HG03558 (cell line): ENCODE measurements around the gene CPN2.

Experiments used
- ATAC-seq: cut with Tn5 transposase; IDR thresholded peaks from one replicate; pipeline ENCODE4 v1.9.1; 2021; ENCODE audit warnings: moderate number of reproducible peaks; ENCODE audit not compliant: unreplicated experiment; ENCODE audit errors: extremely low read depth

Gene CPN2

GRCh38 chr3:194382196-194382891 lies 31.2 kb upstream of the CPN2 start:
- ATAC-seq: no peak

GRCh38 chr3:194381460-194381875 lies 30.3 kb upstream of the CPN2 start:
- ATAC-seq: no peak

GRCh38 chr3:194380326-194380725 lies 29.2 kb upstream of the CPN2 start:
- no peak for ATAC-seq

DNA sequence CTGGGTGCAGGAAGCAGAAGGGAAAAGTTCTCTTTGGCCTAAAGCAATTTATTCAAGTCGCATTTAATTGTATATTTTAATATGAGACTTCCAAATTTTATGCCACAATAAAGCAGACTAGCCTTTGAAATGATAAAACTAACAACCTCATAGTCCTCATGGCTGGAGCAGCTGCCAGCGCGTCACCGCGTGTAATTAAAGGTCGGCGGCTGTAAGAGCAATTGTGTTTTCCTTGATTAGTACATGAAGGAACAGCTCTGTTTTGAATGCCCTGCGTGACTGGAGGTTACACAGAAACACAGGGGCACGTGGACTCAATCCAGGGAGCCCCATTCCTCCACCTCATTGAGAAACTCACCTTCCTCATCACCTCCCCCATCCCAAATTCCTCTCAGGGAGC lies 28.5 kb upstream of the CPN2 start:
- no peak for ATAC-seq

DNA sequence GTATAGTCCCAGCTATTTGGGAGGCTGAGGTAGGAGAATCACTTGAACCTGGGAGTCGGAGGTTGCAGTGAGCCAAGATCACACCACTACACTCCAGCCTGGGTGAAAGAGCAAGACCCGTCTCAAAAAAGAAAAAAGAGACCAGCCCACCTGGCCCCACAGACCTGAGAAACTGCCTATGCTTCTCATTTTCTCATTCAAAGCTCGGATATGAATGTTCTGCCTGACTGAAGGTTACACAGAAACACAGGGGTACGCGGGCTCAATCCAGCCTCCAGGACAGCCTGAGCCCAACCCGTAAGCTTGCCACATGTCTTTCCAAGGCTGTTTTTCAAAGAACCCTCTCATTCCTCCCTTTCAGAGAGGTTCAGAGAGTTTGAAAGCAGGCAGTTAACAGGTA lies 28.1 kb upstream of the CPN2 start:
- ATAC-seq: no peak

GRCh38 chr3:194377708-194378107 lies 26.6 kb upstream of the CPN2 start:
- ATAC-seq: no peak

DNA sequence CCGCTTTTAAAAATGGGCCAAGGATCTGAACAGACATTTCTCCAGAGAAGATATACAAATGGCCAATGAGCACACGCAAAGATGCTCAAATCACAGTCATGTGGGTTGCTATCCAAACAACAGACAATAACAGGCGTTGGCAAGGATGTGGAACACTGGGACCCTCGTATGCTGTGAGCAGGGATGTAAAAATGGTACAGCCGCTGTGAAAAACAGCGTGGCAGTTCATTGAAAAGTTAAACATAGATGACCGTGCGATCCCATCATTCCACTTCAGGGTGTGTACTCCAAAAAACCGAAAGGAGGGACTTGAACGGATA lies 25.1 kb upstream of the CPN2 start:
- ATAC-seq: no peak

GRCh38 chr3:194375473-194376240 lies 24.5 kb upstream of the CPN2 start:
- ATAC-seq: no peak

DNA sequence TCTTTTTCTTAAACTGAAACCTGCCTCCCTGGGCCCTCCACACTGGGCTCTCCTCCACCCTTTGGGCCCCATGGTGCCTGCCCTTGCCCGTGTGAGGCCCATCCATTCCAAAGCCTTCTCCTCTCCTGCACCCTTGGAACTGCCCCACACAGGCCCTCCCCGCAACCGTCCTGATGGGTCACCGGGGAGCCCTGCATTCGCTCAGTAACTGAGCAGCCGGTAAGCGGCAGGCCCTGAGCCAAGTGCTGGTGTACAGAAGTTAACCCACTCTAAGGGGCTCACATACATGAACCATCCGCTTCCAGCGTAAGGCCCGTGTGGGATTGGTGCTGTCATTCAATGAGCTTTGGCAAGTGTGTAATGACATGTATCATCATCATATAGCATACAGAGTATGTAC lies 23.8 kb upstream of the CPN2 start:
- no peak for ATAC-seq

- no peak for ATAC-seq
Measured at GRCh38 chr3:194373899-194374298, 22.8 kb upstream of the CPN2 start.

DNA sequence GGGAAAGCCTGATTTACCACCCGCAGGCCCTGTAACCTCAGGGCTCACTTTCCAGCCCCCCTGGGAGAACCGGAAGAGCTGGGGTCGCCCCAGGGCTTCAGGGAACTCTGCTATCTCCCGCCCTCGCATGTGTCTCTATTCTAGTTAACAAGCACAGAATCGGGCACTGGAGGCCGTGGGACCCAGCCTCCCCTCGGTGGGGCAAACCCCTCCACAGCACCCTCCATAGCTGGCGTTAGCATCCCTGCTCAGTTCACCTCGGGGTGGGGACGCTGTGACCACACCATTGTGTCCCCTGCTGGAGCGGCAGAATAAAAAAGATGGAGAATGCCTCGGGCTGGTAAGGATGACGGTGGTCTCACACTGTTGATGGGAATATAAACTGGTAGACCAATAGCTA lies 21.9 kb upstream of the CPN2 start:
- ATAC-seq: no peak

DNA sequence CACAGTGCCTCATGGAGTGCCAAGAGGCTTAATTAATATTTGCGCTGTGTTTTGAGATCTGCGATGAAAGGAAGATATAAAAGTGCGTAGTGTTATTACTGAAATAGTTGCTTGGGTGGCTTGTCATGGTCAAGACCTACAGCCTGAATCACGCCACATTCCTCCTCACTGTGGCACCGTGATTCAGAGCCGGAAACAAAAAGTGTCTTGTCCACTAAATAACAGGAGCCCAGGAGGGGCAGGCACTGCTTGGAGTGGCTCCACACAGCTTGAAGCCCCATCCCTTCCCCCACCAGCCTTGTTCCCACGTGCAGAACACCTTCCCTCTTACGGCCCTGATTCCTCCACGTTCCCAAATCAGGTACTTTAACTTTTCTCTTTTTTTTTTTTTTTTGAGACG lies 19.6 kb upstream of the CPN2 start:
- no peak for ATAC-seq

DNA sequence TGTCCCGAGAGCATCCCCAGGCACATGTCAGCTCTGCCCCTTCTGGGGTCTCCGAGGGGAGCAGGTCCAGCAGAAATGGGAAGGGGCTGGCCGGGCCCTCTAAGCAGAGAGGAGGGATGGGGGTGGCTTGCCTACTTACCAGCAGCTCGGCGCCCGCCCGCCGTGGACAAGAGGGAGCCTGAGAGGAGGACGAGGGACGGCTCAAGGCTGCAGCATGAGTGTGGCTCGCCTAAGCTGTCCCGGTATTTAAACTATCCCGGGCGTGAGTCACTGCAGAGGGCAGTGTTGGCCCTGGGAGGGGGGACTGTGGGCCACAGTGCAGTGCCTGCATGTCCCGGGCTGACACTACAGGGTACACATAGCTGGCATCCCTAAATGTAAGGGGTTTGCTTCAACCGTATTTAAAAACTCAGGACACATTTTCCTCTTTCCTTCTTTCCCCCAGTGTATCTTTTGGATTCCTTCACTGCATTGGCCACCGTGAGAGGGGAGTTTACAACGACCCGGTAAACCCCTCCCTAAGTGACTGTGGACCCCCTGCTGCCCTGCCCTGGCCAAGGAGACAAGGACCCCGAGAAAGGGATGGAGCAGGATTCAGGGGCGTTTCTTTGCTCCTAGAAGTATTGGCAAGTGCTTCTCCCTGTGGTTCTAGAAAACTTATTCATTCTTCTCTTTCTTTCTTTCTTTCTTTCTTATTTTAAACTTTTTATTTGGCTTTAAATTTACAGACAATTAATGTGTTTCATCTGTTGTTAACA lies 18.6 kb upstream of the CPN2 start, which contains the start of gene LRRC15:
Gene LRRC15 (minus strand): TSS at position 222 of the 758 bp plus-strand sequence. CDS start 8,700 bp downstream, outside the sequence.
- ATAC-seq: no peak

GRCh38 chr3:194368918-194369317 lies 17.8 kb upstream of the CPN2 start:
- no peak for ATAC-seq

DNA sequence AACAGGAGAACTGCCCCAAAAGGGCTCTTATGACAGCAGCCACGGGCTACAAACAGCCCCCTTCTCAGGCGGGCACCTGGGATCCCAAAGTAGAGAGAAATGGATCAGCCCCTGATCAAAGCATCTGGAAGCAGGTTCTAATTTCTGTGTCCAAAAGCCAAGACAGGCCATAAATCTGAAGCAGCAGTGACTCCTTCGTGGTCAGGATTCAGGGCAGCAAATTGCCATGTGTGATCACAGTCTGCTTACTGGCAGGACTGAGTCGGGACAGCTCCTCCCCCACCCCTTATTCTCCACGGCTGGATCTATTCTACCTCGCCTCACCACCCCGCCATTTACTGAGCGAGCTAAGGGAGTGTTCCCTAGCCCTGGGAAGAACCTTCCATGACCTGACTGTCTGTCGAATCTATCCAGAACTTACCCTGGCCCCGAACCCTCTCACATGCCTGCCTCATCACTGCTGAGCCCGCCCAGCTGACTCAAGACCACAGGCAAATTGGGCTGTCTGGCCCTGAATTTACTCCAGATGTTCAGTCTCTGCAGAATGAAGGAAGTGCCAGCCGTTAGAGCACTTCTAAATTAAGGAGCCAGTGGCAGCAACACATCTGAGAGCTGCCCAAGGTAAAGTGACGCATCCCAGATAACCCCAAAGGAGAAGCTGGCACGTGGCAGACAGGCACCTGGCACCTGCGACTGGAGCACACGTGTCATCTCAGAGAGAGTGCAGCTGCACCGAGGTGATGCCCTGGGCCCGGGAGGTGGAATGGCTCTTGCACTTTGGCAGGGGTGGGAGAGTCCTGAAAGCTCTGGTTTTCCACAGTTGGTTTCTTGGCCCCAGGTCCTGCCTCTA lies 17.1 kb upstream of the CPN2 start:
- ATAC-seq: no peak

DNA sequence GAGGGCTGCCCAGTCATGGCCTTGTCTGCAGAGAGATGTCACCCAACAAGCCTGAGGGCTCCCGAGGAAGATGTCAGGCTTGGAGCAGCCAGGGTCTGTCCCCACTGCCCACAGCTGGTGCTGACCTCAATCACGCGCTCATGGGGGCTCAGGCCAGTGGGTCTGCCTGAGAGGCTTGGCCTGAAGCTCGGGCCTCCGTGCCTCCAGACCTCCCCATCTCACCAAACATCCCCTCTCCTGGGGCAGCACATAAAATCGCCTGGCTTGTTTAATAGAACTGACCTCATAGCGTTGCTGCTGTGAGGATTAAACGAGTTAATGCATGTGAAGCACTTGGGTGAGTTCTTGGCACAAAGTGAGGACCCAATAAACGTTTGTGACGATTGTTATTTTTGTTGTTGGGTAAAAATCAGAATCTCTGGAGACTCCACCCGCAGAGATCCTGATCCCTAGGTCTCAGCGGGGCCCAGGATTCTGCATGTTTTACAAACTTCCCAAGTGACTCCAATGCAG lies 14.9 kb upstream of the CPN2 start:
- no peak for ATAC-seq

GRCh38 chr3:194365526-194365925 lies 14.4 kb upstream of the CPN2 start:
- ATAC-seq: no peak

- ATAC-seq: no peak
Measured at GRCh38 chr3:194364652-194365434, 13.7 kb upstream of the CPN2 start.

DNA sequence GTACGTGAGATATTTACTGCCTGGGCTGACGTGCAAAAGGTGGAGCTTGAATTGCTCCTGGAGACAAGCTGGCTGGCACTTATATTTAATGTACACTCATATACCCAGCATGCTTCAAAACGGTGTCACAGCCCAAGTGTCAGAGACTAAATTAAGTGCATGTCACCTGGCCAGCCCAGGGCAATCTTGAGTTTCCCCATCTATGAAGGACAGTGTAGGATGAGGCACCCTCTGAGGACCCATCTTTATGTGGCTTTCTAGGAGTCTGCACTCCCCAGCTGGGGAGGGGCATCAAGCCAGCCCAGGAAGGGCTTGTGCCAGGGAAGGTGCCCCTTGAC lies 13.2 kb upstream of the CPN2 start:
- ATAC-seq: no peak
